ENCODE data around the gene TNIP2. TPM values are rescaled to one million over a fixed set of nuclear protein-coding genes. Genes with fewer than 3 reads are reported as not detected.

Gene TNIP2
- total RNA-seq, 4 donors from 2014 or later: 27.6 to 50.0 (median 36.1) TPM

GRCh38 chr4:2702361-2702760 is 53.8 kb downstream of the TNIP2 start:
- Histone ChIP-seq H3K9me3 (no peaks in the 10 kb centered on the region), H3K4me1 (no peaks in the 10 kb centered on the region), H3K27me3 (no peaks in the 10 kb centered on the region), H3K36me3 (no peaks in the 10 kb centered on the region), H3K4me3 (no peak overlapping the region), H3K27ac (no peak overlapping the region)
- no peak for TF ChIP-seq CTCF (IDR thresholded peaks at IDR 0.05)
- no peak for TF ChIP-seq POLR2A (IDR thresholded peaks at IDR 0.05)
- DNase-seq: no peak
- intact Hi-C loops (cut with DNase I; ENCODE audit: low total_unique reads): no loop called here

GRCh38 chr4:2700031-2700430 is 56.1 kb downstream of the TNIP2 start:
- TF ChIP-seq CTCF (IDR thresholded peaks at IDR 0.05): no peak
- TF ChIP-seq POLR2A (IDR thresholded peaks at IDR 0.05): no peak
- Histone ChIP-seq H3K9me3 (no peaks in the 10 kb centered on the region), H3K27me3 (no peaks in the 10 kb centered on the region), H3K4me3 (no peak overlapping the region), H3K27ac (no peak overlapping the region), H3K4me1 (no peaks in the 10 kb centered on the region), H3K36me3 (no peaks in the 10 kb centered on the region)
- DNase-seq: no peak
- intact Hi-C loops (cut with DNase I; ENCODE audit: low total_unique reads): no loop called here

- Histone ChIP-seq H3K36me3 (no peaks in the 10 kb centered on the region), H3K27ac (no peak overlapping the region), H3K4me1 (no peaks in the 10 kb centered on the region), H3K9me3 (no peaks in the 10 kb centered on the region), H3K4me3 (no peak overlapping the region), H3K27me3 (no peaks in the 10 kb centered on the region)
- no peak for TF ChIP-seq POLR2A (IDR thresholded peaks at IDR 0.05)
- TF ChIP-seq CTCF (IDR thresholded peaks at IDR 0.05): no peak
- DNase-seq: no peak
- intact Hi-C loops (cut with DNase I; ENCODE audit: low total_unique reads): no loop called here
These were observed 56.6 kb downstream of the TNIP2 start for GRCh38 chr4:2699534-2699933.

GRCh38 chr4:2698951-2699505 is 57.1 kb downstream of the TNIP2 start:
- intact Hi-C loops (cut with DNase I; ENCODE audit: low total_unique reads): no loop called here
- Histone ChIP-seq H3K36me3 (no peaks in the 10 kb centered on the region), H3K27me3 (no peaks in the 10 kb centered on the region), H3K4me3 (no peak overlapping the region), H3K27ac (no peak overlapping the region), H3K4me1 (no peaks in the 10 kb centered on the region), H3K9me3 (no peaks in the 10 kb centered on the region)
- no peak for TF ChIP-seq CTCF (IDR thresholded peaks at IDR 0.05)
- TF ChIP-seq POLR2A (IDR thresholded peaks at IDR 0.05): no peak
- DNase-seq: no peak

GRCh38 chr4:2698504-2698903 is 57.6 kb downstream of the TNIP2 start:
- Histone ChIP-seq H3K9me3 (no peaks in the 10 kb centered on the region), H3K27me3 (no peaks in the 10 kb centered on the region), H3K4me3 (no peak overlapping the region), H3K36me3 (no peaks in the 10 kb centered on the region), H3K27ac (no peak overlapping the region), H3K4me1 (no peaks in the 10 kb centered on the region)
- intact Hi-C loops (cut with DNase I; ENCODE audit: low total_unique reads): no loop called here
- DNase-seq: no peak
- no peak for TF ChIP-seq POLR2A (IDR thresholded peaks at IDR 0.05)
- no peak for TF ChIP-seq CTCF (IDR thresholded peaks at IDR 0.05)

Data from uterus (tissue), 4 donors.